Natural killer cell (primary cell): ENCODE results near the gene EPHB2. TPM values are rescaled to one million over a fixed set of nuclear protein-coding genes. Genes with fewer than 3 reads are reported as not detected.

Experiments used
- ATAC-seq, 3 donors: fragments of 150-1000 bp in 2 of 3; fragments of 200-7000 bp in 1 of 3; cut with Tn5 transposase; 1 replicate in 1 of 3; 2 replicates in 2 of 3; pipeline ENCODE4 v1.10.0; 2021; ENCODE audit warnings: mild to moderate bottlenecking in 2 of 3, moderate library complexity in 2 of 3
- DNase-seq, 2 donors: peaks; one replicate each; pipeline versions ENCODE4 v3.0.0 to v3.0.0-alpha.2; 2013 to 2021; ENCODE audit warnings: mixed read lengths in 1 of 2
- H3K27ac ChIP-seq: one replicate; pipeline ENCODE4 v1.5.1; 2013; ENCODE audit warnings: mild to moderate bottlenecking, low read length
- H3K27me3 ChIP-seq: one replicate; pipeline ENCODE4 v1.6.1; 2013; ENCODE audit warnings: low read length; ENCODE audit not compliant: control insufficient read depth, insufficient read depth
- H3K36me3 ChIP-seq: one replicate; pipeline ENCODE4 v1.6.1; 2013; ENCODE audit warnings: low read length; ENCODE audit not compliant: control insufficient read depth, insufficient read depth
- H3K4me1 ChIP-seq: one replicate; pipeline ENCODE4 v1.6.1; 2013; ENCODE audit warnings: low read length; ENCODE audit not compliant: control insufficient read depth, insufficient read depth
- H3K4me3 ChIP-seq: one replicate; pipeline ENCODE4 v1.5.1; 2013; ENCODE audit warnings: low read length
- H3K9me3 ChIP-seq: one replicate; pipeline ENCODE4 v1.6.1; 2013; ENCODE audit warnings: low read length; ENCODE audit not compliant: control insufficient read depth, insufficient read depth
- H3K27ac Mint-ChIP-seq, 2 donors: one replicate each; pipeline ENCODE4 v1.8.0; 2022; ENCODE audit warnings: mild to moderate bottlenecking in 2 of 2, mixed read lengths in 2 of 2, moderate library complexity in 1 of 2
- H3K27me3 Mint-ChIP-seq, 2 donors: one replicate each; pipeline ENCODE4 v1.8.0; 2022; ENCODE audit warnings: low read depth in 2 of 2, mixed read lengths in 2 of 2
- H3K36me3 Mint-ChIP-seq: one replicate; pipeline ENCODE4 v1.8.0; 2022; ENCODE audit warnings: mixed read lengths
- H3K4me1 Mint-ChIP-seq, 2 donors: one replicate each; pipeline ENCODE4 v1.8.0; 2022; ENCODE audit warnings: mixed read lengths in 2 of 2
- H3K4me3 Mint-ChIP-seq: one replicate; pipeline ENCODE4 v1.8.0; 2022; ENCODE audit warnings: mild to moderate bottlenecking, moderate library complexity, mixed read lengths
- H3K9me3 Mint-ChIP-seq, 2 donors: one replicate each; pipeline ENCODE4 v1.8.0; 2022; ENCODE audit warnings: mixed read lengths in 2 of 2
- CTCF ChIP-seq: fragments of 200-600 bp; IDR thresholded peaks from one replicate; pipeline ENCODE4 v1.8.0; 2022; ENCODE audit warnings: antibody characterized with exemption
- WGBS: methylation state at CpG from one replicate; pipeline ENCODE4 v1.1.7; 2013; ENCODE audit warnings: missing lambda C conversion rate; ENCODE audit not compliant: insufficient coverage; 5-methylcytosine and 5-hydroxymethylcytosine counted together
- intact Hi-C: fragments of 100-400 bp; cut with micrococcal nuclease; formaldehyde crosslinking; loops from one replicate; pipeline ENCODE4 v1.14.2; 2022
- total RNA-seq, 4 donors: library from RNA; stranded (reverse); fragments of 120-200 nt in 1 of 4; gene quantifications; one replicate each; pipeline versions ENCODE4 v1.2.3 to v1.2.4, GENCODE V29; 2013 to 2022

Gene EPHB2
- total RNA-seq, 3 donors from 2014 or later (not counting 1 experiment from before 2014, with no cell fraction given): 0.14 to 0.23 TPM; not detected in 1

DNA sequence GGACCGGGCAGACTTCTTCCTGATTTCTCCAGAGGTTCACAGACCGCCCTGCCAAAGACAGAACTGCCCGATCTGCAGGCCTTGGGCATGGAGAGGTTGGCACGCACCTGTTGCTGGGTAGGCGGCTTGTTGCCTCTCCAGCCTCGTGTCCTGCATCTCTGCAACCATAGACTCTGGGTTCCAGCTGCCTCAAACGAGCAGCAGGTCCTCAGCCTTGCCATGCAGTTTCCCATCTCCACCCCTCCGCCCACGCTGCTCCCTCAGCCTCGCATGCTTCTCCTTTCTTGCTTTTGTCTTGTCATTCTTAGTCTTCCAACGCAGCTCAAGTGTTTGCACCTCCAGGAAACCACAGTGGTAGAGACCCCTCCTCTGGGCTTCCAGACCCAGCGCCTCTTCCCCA is 135.8 kb downstream of the EPHB2 start:
- no peak overlapping the region for H3K27ac Mint-ChIP-seq
- Histone ChIP-seq H3K4me3 (no peak overlapping the region), H3K27me3 (no peaks in the 10 kb centered on the region), H3K4me1 (no peaks in the 10 kb centered on the region), H3K36me3 (no peaks in the 10 kb centered on the region), H3K27ac (no peak overlapping the region), H3K9me3 (no peaks in the 10 kb centered on the region)
- peaks cover 16 to 42% of the 10 kb centered on the region in 2 donors for H3K27me3 Mint-ChIP-seq
- H3K4me1 Mint-ChIP-seq: peaks cover 0 to 1% of the 10 kb centered on the region in 2 donors
- ATAC-seq (no peak), DNase-seq (no peak)
- TF ChIP-seq CTCF: no peak
- no peaks in the 10 kb centered on the region for H3K36me3 Mint-ChIP-seq
- WGBS: 15% methylated on average over 12 of the region's 12 CpGs
- no peak overlapping the region for H3K4me3 Mint-ChIP-seq
- intact Hi-C loops: no loop called here
- no peaks in the 10 kb centered on the region for H3K9me3 Mint-ChIP-seq

DNA sequence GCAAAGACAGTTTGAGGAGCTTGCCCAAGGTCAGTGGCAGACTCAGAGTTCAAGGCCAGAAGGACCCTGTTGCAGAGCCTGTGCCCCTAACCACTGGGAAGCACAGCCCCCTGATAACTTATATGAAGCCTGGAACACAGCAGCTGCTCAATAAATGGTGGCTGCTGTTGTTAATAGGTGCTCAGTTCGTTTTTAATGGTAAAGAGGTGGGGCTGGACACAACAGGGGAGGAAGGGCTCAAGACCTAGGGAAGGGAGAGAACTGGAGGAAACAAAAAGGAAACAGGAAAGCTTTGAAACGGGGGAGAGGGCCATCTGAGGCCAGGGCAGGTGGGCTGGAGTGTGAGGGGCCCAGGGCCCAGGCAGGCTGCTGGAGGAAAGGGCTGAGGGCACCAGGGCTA is 136.6 kb downstream of the EPHB2 start:
- no peak for TF ChIP-seq CTCF
- H3K9me3 ChIP-seq: no peaks in the 10 kb centered on the region
- Mint-ChIP-seq H3K27me3 (peaks cover 19 to 48% of the 10 kb centered on the region in 2 donors), H3K4me1 (peaks cover 0 to 5% of the 10 kb centered on the region in 2 donors), H3K4me3 (no peak overlapping the region), H3K36me3 (no peaks in the 10 kb centered on the region), H3K9me3 (no peaks in the 10 kb centered on the region), H3K27ac (no peak overlapping the region)
- intact Hi-C loops: no loop called here
- no peak overlapping the region for H3K4me3 ChIP-seq
- ATAC-seq (no peak), DNase-seq (no peak)
- H3K27ac ChIP-seq: no peak overlapping the region
- no peaks in the 10 kb centered on the region for H3K4me1 ChIP-seq
- 52% methylated on average over 2 of the region's 2 CpGs for WGBS
- H3K36me3 ChIP-seq: no peaks in the 10 kb centered on the region
- no peaks in the 10 kb centered on the region for H3K27me3 ChIP-seq

GRCh38 chr1:22847709-22848108 is 137.1 kb downstream of the EPHB2 start:
- TF ChIP-seq CTCF: no peak
- H3K27ac Mint-ChIP-seq: no peak overlapping the region
- no peak overlapping the region for H3K27ac ChIP-seq
- no peaks in the 10 kb centered on the region for H3K36me3 ChIP-seq
- peaks cover 0 to 5% of the 10 kb centered on the region in 2 donors for H3K4me1 Mint-ChIP-seq
- peaks cover 19 to 48% of the 10 kb centered on the region in 2 donors for H3K27me3 Mint-ChIP-seq
- 84% methylated on average over 2 of the region's 2 CpGs for WGBS
- no peaks in the 10 kb centered on the region for H3K9me3 Mint-ChIP-seq
- H3K27me3 ChIP-seq: no peaks in the 10 kb centered on the region
- H3K4me3 ChIP-seq: no peak overlapping the region
- H3K36me3 Mint-ChIP-seq: no peaks in the 10 kb centered on the region
- ATAC-seq: no peak
- H3K9me3 ChIP-seq: no peaks in the 10 kb centered on the region
- no peak for DNase-seq
- H3K4me3 Mint-ChIP-seq: no peak overlapping the region
- no peaks in the 10 kb centered on the region for H3K4me1 ChIP-seq
- intact Hi-C loops: no loop called here

- peaks cover 19 to 48% of the 10 kb centered on the region in 2 donors for H3K27me3 Mint-ChIP-seq
These were observed 137.8 kb downstream of the EPHB2 start for GRCh38 chr1:22848405-22848804.

More at GRCh38 chr1:22848405-22848804, 137.8 kb downstream of the EPHB2 start:
- no peaks in the 10 kb centered on the region for H3K27me3 ChIP-seq
- 25% methylated on average over 2 of the region's 2 CpGs for WGBS
- no peak for TF ChIP-seq CTCF
- Mint-ChIP-seq H3K9me3 (no peaks in the 10 kb centered on the region), H3K36me3 (no peaks in the 10 kb centered on the region), H3K4me3 (no peak overlapping the region), H3K4me1 (peaks cover 0 to 5% of the 10 kb centered on the region in 2 donors), H3K27ac (no peak overlapping the region)
- no peaks in the 10 kb centered on the region for H3K36me3 ChIP-seq
- no peak for DNase-seq
- no peak overlapping the region for H3K27ac ChIP-seq
- no peak overlapping the region for H3K4me3 ChIP-seq
- H3K4me1 ChIP-seq: no peaks in the 10 kb centered on the region
- no peaks in the 10 kb centered on the region for H3K9me3 ChIP-seq
- intact Hi-C loops: no loop called here
- no peak for ATAC-seq
